NCI-H1048 (cell line): ENCODE data around the gene AFF1.
"Not testable (repeated sequence)": the region's sequence is repeated elsewhere in the genome, so short reads cannot be mapped to it uniquely, and the experiment has no call there.

ENCODE experiments used
- DNase-seq: peaks from one replicate; lab custom pipeline; 2025; lab: John Stamatoyannopoulos, UW

Gene AFF1

GRCh38 chr4:87081826-87082225, 147.0 kb downstream of the AFF1 start:
- no peak for DNase-seq

GRCh38 chr4:87085732-87086131, 150.9 kb downstream of the AFF1 start:
- DNase-seq: not testable (repeated sequence)

GRCh38 chr4:87086143-87086805, 151.5 kb downstream of the AFF1 start:
- no peak for DNase-seq

DNA sequence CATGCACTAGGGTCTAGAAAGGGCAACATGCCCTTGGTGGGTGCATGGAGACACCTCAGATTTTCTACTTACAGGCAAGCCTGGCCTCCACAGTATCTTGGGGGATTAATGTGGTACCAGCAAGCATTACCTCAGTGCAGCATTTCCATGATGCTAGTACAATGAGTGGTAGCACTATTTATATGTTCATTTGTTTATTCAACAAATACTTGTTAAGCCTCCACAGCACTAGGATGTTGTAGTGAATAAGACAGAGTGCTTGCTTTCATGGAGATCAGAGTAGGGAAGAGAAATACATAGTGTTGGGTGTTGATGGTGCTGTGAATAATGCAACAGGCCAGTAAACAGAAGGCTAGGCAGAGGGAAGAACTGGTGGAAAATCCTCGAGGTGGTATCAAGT, 152.2 kb downstream of the AFF1 start:
- DNase-seq: no peak

DNA sequence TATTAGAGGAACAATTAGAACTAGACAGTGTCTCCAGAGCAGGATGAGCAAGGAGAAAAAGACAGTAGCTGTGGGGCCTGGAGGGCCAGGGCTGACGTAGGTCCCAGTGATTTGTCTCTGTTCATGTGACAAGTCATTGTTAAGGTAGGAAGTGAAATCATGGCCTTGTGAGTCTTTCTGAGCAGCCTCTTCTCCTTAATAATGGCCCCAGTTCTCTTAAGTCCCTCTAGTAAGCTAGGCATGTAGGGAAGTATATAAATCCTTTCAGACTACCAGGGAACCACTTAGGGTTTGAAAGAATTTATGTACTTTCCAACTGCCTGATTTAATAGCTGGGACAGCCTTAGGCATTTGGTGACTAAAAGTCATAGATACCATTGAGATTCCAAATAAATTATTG, 152.6 kb downstream of the AFF1 start:
- no peak for DNase-seq

GRCh38 chr4:87088186-87088585, 153.4 kb downstream of the AFF1 start:
- no peak for DNase-seq

DNA sequence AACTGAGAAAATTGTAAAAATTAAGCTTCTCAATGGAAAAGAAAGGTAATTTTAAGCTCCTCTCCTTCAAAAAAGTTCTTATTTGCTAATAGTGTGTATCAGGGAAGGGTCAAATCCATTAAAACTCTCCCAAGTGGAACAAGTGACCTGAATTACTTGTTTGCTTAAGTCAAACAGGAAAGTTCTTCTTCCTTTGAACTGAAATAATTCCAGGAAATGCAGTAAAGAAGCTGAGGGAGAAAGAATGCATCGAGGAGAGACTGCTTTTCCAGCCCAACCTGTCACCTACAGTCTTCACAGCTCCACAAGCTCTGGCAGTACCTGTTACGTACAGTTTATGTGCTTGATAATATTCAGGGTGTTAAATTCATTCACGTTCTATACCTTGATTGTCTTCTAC, 154.6 kb downstream of the AFF1 start:
- DNase-seq: no peak

GRCh38 chr4:87090305-87090704, 155.5 kb downstream of the AFF1 start:
- DNase-seq: no peak

- DNase-seq: no peak
Observed at GRCh38 chr4:87092389-87093141, 157.8 kb downstream of the AFF1 start.

GRCh38 chr4:87093443-87094123, 158.8 kb downstream of the AFF1 start:
- peak; percentile 12 for DNase-seq

DNA sequence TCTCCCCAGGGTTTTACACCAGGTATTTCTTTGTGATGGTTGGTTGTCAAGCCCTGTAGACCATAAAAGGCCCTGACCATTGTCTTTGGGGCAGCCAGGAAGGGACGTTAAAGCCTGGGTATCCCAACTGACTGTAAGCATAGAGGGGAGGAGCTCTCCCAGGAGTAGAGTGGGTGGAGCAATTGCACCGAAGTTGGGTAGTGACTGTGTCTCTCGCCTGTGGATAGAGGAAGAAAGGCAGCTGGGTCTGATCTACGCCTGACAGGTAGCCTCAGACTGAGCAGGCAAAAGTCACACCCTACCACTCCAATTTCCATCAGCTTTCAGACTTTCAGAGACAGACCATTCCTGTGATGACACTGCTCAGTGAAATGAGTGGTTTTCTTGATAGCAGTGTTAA, 162.3 kb downstream of the AFF1 start:
- no peak for DNase-seq

DNA sequence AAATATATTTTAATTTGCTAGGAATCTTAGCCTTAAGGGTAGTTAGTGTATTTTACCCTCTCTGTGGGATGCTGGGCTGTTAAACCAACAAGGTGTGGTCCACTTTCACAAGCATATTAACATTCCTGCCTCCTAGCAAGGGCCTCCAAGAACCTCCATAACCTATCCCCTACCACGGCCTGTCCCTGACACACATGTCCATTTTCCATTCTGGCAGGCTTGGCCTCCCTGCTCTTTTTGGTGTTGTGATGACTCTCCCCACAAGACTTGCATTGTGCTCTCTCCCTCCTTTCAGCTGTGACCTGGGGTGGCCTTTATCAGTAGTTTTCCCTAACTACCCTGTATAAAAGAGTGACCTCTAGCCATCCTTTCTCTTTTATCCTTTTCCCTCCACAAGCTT, 165.4 kb downstream of the AFF1 start:
- DNase-seq: no peak

DNA sequence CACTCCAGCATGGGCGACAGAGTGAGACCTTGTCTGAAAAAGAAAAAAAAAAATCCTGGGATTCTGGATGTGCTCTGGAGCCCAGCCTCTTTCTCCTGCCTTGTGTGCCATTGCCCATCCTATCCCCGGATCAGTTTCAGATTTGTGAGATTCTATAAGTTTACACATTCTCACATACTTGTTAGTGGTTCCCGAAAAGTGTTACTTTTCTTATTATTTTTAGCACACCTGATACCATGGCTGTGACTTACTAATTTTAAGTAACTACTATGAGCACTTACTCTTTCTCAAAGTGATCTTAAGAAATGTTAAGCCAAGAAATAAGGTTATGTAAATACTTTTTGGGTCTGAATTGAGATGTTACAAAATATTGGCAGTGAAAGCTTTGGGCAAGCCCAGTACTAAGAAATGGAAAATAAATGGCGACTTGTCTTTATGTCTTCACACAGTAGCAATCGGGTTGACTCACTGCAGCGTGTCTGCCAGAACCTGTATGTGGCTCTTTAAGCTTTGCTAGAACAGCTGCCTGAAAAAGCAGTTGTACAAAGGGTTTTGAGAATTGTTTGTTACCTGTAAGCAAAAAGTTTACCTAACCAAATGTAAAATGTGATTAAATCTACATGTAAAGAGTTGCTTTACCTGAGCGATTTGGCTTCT, 166.9 kb downstream of the AFF1 start:
- no peak for DNase-seq

GRCh38 chr4:87103086-87103485, 168.3 kb downstream of the AFF1 start:
- no peak for DNase-seq

DNA sequence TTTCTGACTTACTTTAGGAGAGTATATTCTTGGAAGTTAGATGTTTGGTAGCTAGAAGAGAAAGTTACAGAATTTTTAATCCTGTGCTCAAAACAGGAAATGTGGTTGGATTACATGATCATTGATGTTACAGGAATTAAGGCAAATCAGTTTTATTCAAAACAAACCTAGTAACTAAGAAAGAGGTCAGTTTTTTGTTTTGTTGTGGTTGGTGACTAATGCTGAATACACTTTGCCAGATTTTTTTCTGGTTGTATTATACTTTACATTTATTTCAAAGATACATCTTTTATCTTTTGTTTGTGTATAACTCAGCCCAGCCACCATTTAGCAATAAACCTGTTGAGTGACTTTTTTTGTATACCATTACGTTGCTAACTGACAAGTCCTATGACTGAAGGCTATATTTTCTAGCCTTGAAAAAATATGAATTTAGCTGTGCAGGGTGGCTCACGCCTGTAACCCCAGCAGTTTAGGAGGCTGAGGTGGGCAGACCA, 168.9 kb downstream of the AFF1 start:
- no peak for DNase-seq

DNA sequence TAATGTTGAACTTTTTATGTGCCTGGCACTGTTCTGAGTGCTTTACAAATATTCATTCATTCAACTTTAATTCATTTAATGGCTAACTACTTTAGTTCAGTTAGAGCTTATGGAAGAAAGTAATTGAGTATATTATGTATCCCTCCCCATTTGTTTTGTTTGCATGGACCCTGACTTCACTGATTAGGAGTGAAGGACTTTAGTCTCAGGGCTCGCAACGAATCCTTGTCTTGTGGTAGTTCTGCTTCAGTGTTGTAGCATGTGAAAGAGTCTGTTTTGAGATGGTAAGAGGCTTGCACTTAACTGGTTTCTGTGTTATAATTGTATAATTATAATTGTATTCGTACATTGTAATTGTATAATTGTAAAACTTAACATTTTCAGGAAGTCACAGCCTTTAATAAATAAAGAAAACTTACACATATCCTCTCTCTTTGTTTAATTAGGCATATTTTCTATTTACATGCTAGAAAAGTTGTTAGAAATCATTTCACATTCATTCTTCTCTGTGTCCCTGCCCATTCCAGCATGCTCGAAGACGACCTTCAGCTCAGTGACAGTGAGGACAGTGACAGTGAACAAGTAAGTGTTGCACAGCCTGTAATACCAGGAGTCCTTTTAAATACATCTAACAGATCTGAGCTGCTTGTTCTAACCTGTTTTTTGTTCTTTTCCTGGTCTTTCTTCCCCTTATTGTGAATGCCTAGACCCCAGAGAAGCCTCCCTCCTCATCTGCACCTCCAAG, 170.5 kb downstream of the AFF1 start:
- DNase-seq: no peak

DNA sequence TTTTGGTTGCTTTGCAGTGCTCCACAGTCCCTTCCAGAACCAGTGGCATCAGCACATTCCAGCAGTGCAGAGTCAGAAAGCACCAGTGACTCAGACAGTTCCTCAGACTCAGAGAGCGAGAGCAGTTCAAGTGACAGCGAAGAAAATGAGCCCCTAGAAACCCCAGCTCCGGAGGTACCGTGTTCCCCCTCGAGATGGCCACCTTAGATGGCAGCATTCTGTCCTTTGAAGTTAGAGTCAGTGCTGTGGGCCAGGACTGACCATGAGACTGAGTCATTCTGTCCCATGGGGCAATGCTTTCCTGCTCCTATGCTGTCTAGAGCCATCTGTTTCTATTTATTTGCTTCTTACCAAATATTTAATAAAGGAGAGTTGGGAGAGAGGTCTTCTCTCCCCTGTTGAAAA, 173.3 kb downstream of the AFF1 start:
- DNase-seq: no peak

DNA sequence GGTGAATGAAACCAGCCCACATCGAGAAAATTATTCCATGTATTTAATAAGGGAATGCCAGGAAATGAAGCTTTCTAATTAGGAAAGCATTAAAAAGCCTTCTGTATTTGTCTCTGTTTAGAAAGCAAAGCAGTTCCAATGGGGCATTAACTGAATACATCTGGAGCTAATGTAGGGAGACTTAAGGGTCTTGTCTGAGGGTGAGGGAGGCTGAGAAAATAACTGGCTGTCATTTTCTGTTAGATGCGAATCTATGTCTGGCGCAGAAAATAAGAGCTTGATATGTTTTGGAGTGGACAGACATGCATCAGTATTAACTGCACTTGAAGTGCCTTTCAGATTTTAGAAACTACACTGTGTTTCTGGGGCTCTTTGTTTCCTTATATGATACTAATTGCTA, 174.3 kb downstream of the AFF1 start:
- no peak for DNase-seq

DNA sequence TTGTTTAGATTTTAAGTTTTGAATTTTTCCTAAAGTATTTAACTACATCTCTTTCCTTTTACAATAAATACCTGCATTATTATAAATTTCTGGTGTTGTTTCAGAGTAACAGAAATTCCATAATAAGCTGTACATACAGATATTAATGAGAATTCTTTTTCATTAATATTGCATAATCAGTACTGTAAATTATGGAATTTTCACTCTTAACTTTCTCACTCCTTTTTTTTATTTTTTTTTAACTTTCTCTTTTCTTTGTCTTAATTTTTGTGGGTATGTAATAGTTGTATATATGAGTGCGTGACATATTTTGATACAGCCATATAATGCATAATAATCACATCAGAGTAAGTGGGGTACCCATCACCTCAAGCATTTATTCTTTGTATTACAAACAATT, 175.1 kb downstream of the AFF1 start:
- no peak for DNase-seq

- no peak for DNase-seq
Observed at GRCh38 chr4:87112063-87112462, 177.3 kb downstream of the AFF1 start.

DNA sequence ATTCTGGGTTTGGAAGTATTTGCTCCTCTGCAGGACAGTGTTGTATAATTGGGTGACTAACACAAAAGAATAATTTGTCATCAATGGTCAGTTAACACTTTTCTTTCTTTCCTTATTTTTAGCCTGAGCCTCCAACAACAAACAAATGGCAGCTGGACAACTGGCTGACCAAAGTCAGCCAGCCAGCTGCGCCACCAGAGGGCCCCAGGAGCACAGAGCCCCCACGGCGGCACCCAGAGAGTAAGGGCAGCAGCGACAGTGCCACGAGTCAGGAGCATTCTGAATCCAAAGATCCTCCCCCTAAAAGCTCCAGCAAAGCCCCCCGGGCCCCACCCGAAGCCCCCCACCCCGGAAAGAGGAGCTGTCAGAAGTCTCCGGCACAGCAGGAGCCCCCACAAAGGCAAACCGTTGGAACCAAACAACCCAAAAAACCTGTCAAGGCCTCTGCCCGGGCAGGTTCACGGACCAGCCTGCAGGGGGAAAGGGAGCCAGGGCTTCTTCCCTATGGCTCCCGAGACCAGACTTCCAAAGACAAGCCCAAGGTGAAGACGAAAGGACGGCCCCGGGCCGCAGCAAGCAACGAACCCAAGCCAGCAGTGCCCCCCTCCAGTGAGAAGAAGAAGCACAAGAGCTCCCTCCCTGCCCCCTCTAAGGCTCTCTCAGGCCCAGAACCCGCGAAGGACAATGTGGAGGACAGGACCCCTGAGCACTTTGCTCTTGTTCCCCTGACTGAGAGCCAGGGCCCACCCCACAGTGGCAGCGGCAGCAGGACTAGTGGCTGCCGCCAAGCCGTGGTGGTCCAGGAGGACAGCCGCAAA, 179.6 kb downstream of the AFF1 start:
- no peak for DNase-seq
